WI38 (cell line): ENCODE data around the gene COA6.

Source experiments
- H3K4me3 ChIP-seq: 2 replicates; pipeline ENCODE4 v1.5.1; 2011; ENCODE audit warnings: low read depth, mild to moderate bottlenecking, control low read depth, low read length
- TF ChIP-seq, protein P1 (sequence below): IDR thresholded peaks from 2 replicates; pipeline ENCODE4 v1.5.1; 2012; ENCODE audit warnings: low read depth, mild to moderate bottlenecking, control low read depth, low read length

COA6 gene

DNA sequence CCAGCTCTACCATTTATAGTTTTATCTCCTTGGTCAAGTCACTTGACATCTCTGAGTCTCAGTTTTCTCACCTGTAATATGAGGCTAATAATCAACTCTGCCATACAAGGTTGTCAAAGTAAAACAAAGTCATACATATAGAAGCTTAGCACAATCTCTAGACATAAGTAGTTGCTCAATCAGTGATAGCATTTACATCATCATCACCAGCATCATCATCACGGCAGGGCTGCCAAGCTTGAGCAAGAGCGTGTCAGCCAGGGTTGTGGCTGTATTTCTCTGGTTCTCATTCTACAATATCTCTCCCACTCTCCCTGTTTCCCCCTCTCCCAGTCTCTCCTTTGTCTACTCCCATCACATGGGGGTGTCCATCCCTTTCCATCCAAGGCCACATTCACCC is 41.7 kb upstream of the COA6 start:
- TF ChIP-seq, protein P1, sequence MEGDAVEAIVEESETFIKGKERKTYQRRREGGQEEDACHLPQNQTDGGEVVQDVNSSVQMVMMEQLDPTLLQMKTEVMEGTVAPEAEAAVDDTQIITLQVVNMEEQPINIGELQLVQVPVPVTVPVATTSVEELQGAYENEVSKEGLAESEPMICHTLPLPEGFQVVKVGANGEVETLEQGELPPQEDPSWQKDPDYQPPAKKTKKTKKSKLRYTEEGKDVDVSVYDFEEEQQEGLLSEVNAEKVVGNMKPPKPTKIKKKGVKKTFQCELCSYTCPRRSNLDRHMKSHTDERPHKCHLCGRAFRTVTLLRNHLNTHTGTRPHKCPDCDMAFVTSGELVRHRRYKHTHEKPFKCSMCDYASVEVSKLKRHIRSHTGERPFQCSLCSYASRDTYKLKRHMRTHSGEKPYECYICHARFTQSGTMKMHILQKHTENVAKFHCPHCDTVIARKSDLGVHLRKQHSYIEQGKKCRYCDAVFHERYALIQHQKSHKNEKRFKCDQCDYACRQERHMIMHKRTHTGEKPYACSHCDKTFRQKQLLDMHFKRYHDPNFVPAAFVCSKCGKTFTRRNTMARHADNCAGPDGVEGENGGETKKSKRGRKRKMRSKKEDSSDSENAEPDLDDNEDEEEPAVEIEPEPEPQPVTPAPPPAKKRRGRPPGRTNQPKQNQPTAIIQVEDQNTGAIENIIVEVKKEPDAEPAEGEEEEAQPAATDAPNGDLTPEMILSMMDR: no peak
- no peak overlapping the region for H3K4me3 ChIP-seq

GRCh38 chr1:234336359-234336758 is 36.9 kb upstream of the COA6 start:
- H3K4me3 ChIP-seq: no peak overlapping the region
- TF ChIP-seq, protein P1: no peak

DNA sequence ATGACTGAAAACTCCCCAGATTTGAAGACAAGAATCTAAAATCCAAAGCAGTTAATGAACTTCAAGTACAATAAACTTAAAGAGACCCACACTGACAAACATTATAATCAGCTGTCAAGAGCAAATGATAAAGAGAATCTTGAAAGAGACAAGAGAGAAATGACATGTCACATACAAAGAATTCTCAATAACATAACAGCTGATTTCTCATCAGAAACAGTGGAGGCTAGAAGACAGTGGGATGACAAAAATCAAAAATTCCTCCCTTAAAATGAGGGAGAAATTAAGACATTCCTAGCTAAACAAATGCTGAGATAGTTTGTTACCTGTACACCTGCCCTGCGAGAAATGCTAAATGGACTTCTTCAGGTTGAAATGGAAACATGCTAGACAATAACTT is 36.0 kb upstream of the COA6 start:
- H3K4me3 ChIP-seq: no peak overlapping the region
- TF ChIP-seq, protein P1: no peak

- TF ChIP-seq, protein P1: no peak
- no peak overlapping the region for H3K4me3 ChIP-seq
Observed at GRCh38 chr1:234340528-234340927, 32.7 kb upstream of the COA6 start.

DNA sequence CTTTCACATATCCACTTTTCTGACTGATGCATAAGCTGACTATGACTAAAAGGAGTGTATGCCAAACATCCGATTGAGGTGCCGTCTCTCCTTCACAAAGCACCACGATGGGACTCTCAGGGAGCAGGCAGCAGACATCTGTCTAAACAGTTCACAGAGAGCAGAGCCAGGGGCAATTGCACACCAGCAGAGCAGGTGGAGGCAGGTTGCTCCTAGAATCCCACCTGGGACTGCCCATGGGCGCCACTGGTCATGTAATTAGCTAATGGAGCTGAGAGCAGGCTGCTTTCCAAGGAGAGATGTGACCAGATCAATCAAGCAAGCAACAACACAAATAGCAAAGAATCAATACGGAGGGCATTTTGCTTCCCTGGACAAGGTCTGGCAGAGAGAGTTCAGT is 30.5 kb upstream of the COA6 start:
- no peak overlapping the region for H3K4me3 ChIP-seq

GRCh38 chr1:234345237-234345636 is 28.0 kb upstream of the COA6 start:
- H3K4me3 ChIP-seq: no peak overlapping the region
- TF ChIP-seq, protein P1: no peak

More for the DNA sequence above, 30.5 kb upstream of the COA6 start:
- TF ChIP-seq, protein P1: no peak

- TF ChIP-seq, protein P1: no peak
Observed at GRCh38 chr1:234348964-234349363, 24.3 kb upstream of the COA6 start.

More at GRCh38 chr1:234348964-234349363, 24.3 kb upstream of the COA6 start:
- H3K4me3 ChIP-seq: no peak overlapping the region
